Choroid plexus epithelial cell (primary cell): Measurements from ENCODE around the gene ARHGEF4.
A peak's percentile ranks its signal among the peaks of the same experiment; 100 is the strongest.

Experiments used
- DNase-seq: peaks from one replicate; pipeline ENCODE4 v3.0.0-alpha.2; 2010; ENCODE audit warnings: low read depth
- H3K4me3 ChIP-seq: 2 replicates; pipeline ENCODE4 v1.5.1; 2011; ENCODE audit warnings: low read depth, mild to moderate bottlenecking, control low read depth, low read length, moderate library complexity
- CTCF ChIP-seq: conservative IDR thresholded peaks from 2 replicates; pipeline ENCODE4 v1.5.1; 2011; ENCODE audit warnings: low read depth, mild to moderate bottlenecking, control low read depth, inconsistent platforms, low read length, moderate library complexity

The ARHGEF4 gene

GRCh38 chr2:130823886-130824491 is 12.7 kb upstream of the ARHGEF4 start:
- no peak for DNase-seq

GRCh38 chr2:130824492-130825061 is 12.1 kb upstream of the ARHGEF4 start:
- peak; percentile 97 for DNase-seq
- no peak for TF ChIP-seq CTCF
- H3K4me3 ChIP-seq: no peak overlapping the region

More at GRCh38 chr2:130823886-130824491, 12.7 kb upstream of the ARHGEF4 start:
- no peak for TF ChIP-seq CTCF
- no peak overlapping the region for H3K4me3 ChIP-seq

- no peak for TF ChIP-seq CTCF
- DNase-seq: no peak
- no peak overlapping the region for H3K4me3 ChIP-seq
Measured at GRCh38 chr2:130825231-130825965, 11.3 kb upstream of the ARHGEF4 start.

GRCh38 chr2:130825966-130826253 is 10.8 kb upstream of the ARHGEF4 start:
- TF ChIP-seq CTCF: no peak
- DNase-seq: no peak

GRCh38 chr2:130826419-130826818 is 10.3 kb upstream of the ARHGEF4 start:
- TF ChIP-seq CTCF: no peak
- no peak overlapping the region for H3K4me3 ChIP-seq
- DNase-seq: no peak

More at GRCh38 chr2:130825966-130826253, 10.8 kb upstream of the ARHGEF4 start:
- no peak overlapping the region for H3K4me3 ChIP-seq

- DNase-seq: no peak
- no peak overlapping the region for H3K4me3 ChIP-seq
- TF ChIP-seq CTCF: no peak
Measured at GRCh38 chr2:130826821-130827501, 9.8 kb upstream of the ARHGEF4 start.
